GM19463 (cell line): Measurements from ENCODE around the gene OBP2A.
A peak's percentile ranks its signal among the peaks of the same experiment; 100 is the strongest.
"Not testable (repeated sequence)": the region's sequence is repeated elsewhere in the genome, so short reads cannot be mapped to it uniquely, and the experiment has no call there.

ENCODE experiments used
- ATAC-seq: cut with Tn5 transposase; IDR thresholded peaks from one replicate; pipeline ENCODE4 v1.9.1; 2021; ENCODE audit warnings: mild to moderate bottlenecking, moderate library complexity; ENCODE audit not compliant: unreplicated experiment

The OBP2A gene, protein sequence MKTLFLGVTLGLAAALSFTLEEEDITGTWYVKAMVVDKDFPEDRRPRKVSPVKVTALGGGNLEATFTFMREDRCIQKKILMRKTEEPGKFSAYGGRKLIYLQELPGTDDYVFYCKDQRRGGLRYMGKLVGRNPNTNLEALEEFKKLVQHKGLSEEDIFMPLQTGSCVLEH

GRCh38 chr9:135545646-135546176 is at the start of gene OBP2A:
Gene OBP2A, plus strand, starts transcription at chr9:135546126. Its CDS starts 55 bp downstream, at chr9:135546181.
- ATAC-seq, result not testable (repeated sequence)

GRCh38 chr9:135498381-135499126 is 47.4 kb upstream of the OBP2A start:
- no peak for ATAC-seq

DNA sequence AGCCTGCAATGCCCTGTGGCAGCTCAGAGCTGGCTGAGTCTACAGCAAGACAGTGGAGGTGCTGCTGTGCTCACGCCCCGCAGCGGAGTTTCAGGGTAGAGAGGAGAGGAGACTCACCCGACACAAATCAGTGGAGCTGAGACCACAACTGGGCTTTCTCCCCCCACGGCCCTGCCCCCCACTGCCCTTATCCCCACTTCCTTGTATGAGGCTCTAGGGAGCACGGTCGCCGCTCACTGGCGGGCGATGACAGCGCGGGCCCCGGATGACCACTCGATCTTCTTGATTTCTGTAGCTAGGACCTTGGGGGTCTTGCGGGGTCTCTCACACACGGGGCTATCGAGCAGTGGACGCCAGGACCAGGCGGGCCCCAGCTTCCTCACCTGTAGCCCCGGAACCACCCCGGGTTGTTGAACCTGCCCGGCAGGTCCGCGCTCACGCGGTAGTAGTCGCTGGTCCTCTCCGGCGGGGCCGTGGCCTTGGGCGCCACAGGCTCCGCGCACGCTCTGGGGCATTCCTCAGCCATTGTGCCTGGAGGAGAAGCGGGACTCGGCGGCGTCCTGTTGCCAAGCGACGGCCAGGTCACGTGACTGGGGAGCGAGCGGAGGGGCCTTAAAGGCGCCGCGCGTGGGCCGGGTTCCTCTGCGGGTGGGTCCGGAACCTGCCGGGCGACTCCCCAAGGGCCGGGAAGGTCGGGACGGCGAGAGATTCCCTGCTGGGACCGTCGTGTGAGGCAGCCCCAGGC is 46.4 kb upstream of the OBP2A start:
- ATAC-seq, result peak; percentile 45

- ATAC-seq, result peak; percentile 7
Observed at GRCh38 chr9:135500071-135500524, 45.8 kb upstream of the OBP2A start.

GRCh38 chr9:135500525-135501260 is 45.2 kb upstream of the OBP2A start, which contains the start of gene MRPS2:
Gene MRPS2, plus strand, starts transcription at chr9:135500682. Its CDS starts 29 bp downstream, at chr9:135500711.
- peak; percentile 84 for ATAC-seq

GRCh38 chr9:135501261-135502167 is 44.4 kb upstream of the OBP2A start:
- ATAC-seq, result no peak

DNA sequence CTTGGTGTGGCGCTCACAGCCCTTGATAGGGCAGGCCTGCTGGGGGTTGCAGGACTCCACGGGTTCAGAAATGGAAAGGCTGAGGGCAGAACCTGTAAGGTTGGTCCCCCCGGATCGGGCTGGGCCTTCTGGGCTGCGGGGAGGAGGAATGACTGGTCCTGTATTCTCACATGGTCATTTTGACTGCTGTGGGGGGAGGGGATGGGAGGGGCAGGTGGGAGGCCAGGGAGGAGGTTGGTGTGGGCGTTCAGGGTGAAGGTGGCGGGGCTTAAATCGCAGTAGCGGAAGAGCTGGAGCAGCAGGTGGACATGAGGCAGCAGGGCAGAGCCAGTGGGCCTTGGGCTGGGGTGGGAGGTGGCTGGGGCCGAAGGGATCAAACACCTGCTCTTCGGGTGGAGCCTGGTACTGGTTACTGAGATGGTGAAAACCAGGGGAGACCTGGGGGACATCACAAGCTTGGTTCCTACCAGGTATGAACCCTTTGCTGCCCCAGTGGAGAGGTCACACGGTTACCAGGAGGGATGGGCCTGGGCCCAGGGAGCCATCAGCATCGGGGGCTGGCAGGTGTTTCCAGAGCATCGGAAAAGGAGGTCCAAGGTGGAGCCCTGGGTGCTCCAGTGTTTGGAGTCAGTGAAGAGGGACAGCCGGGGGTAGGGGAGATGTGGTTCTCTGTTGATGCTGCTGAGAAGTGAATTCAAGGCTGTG is 43.6 kb upstream of the OBP2A start:
- ATAC-seq, result no peak

- no peak for ATAC-seq
Observed at GRCh38 chr9:135502873-135503321, 43.0 kb upstream of the OBP2A start.

DNA sequence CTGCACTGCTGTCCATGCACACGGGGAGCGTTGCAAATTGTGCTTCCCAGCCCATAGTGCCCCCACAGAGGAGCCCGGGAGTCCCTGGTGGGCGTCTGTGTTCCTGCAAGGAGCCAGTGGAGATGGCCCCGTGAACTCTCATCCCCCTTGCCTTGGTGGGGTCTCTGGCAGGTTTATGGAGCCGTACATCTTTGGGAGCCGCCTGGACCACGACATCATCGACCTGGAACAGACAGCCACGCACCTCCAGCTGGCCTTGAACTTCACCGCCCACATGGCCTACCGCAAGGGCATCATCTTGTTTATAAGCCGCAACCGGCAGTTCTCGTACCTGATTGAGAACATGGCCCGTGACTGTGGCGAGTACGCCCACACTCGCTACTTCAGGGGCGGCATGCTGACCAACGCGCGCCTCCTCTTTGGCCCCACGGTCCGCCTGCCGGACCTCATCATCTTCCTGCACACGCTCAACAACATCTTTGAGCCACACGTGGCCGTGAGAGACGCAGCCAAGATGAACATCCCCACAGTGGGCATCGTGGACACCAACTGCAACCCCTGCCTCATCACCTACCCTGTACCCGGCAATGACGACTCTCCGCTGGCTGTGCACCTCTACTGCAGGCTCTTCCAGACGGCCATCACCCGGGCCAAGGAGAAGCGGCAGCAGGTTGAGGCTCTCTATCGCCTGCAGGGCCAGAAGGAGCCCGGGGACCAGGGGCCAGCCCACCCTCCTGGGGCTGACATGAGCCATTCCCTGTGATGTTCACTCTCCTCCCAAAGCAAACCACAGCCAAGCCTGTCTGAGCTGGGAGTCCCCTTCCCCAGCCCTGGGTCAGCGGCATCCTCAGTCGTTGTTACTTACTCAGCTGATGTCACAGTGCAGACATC is 42.3 kb upstream of the OBP2A start:
- no peak for ATAC-seq

DNA sequence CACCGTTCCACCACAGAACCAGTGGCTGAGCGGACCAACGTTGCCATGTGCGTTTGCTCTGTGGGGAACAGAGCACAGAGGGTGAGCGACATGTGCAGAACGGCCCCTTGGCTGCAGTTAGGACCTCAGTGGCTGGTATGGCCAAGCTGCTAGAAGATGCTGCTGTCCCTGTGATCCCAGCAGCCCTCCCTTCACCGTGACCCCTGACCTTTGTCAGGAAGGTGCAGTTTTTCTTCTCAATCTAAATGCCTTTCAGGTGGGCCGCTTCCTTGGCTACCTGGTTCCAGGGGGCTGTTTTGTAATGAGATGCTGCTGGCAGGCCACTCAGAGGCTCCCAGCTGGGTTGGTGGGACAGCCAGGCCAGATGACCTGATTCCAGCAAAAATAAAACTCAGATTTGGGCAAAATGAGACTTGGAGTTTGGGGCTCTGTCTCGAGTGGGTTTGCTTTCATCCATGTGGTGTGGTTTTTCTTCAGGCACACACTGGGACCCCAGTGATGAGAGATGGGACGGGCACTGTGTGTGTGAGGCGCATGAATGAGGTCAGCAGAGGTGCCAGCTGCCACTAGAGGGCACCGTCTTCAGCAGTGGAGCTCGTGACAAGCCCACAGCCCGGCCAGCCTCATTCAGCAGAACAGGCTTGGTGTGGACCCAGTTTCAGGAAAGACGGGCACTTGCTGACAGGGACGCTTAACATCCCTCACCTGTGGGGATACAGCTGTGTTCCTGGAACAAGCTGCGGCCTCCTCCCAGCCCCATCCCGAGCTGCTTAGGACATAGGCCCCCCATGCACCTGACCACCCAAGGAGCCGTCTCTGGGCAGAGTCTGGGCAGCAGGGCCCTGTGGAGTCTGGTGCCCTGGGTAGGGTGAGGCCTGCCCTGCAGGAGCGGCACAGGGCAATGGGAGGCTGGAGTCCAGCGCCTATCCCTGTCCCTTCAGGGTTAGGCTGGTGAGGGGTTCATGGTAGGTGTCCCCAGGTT is 41.4 kb upstream of the OBP2A start:
- no peak for ATAC-seq

DNA sequence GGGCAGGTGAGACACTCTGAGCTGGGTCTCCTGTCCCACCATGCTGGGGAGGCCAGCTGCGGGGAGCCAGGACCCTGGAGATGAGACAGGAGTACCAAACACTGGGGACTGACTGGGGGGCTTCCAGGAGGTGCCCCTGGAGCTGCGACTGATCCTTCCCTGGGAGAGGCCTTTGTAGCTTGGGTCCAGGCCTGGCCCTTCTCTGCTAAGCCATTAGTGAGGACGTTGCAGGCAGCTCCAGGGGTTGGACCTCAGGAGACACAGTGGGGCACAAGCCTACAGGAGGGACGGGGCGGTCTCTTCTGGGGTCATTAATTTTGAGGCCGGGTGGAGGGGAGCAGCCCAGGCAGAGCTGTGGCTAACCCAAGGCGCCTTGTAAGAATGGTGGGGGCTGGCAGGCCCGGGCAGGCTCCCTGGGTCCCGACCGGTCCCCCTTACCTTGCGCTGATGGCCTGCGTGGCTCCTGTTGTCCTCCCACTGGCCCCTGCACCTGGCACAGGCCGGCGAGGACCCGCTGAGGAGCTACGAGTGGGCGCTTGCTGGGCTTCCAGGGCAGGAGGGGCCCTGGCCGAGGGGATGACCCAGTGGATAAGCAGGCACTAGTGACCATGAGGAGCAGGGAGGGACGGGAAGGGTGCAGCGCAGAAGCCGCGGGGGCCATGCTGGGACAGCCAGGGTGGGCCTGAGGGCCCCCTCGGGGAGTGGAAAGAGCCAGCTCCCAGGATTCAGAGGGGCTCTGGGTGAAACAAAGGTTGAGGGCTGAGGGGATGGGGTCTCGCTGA is 40.3 kb upstream of the OBP2A start:
- no peak for ATAC-seq

DNA sequence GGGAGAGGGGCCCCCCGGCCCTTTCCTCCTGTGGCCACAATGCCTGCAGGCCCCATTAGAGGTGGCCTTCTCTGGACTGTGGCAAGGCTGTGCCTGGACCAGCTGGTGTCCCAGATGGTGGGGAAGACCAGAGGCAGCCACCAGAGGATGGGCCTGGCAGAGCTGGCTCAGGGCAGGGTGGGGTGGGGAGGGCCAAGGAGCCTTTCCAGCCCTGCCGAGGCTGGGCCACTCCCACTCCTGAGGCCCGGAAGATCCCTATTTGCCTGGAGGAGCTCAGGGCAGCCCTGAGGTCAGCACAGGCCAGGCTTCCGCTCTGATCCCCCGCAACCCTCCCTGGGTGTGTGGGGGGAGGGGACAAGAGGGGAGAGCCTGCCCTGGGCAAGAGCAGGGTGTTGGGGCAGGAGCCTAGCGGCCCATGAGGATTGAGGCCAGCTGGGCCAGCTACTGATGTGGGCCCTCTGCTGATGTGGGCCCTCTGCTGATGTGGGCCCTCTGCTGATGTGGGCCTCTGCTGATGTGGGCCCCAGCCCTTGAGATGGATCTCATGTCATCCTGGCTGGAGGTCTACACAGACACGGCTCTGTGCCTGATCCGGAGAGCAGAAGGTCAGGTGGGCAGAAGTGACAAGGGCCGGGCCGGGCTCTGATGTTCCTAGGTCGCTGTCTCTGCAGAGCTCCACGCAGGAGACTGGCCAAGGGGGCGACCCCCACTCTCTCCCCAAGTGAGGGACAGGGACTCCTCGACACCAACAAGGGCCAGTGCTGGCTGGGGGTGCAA is 39.4 kb upstream of the OBP2A start:
- ATAC-seq, result no peak

DNA sequence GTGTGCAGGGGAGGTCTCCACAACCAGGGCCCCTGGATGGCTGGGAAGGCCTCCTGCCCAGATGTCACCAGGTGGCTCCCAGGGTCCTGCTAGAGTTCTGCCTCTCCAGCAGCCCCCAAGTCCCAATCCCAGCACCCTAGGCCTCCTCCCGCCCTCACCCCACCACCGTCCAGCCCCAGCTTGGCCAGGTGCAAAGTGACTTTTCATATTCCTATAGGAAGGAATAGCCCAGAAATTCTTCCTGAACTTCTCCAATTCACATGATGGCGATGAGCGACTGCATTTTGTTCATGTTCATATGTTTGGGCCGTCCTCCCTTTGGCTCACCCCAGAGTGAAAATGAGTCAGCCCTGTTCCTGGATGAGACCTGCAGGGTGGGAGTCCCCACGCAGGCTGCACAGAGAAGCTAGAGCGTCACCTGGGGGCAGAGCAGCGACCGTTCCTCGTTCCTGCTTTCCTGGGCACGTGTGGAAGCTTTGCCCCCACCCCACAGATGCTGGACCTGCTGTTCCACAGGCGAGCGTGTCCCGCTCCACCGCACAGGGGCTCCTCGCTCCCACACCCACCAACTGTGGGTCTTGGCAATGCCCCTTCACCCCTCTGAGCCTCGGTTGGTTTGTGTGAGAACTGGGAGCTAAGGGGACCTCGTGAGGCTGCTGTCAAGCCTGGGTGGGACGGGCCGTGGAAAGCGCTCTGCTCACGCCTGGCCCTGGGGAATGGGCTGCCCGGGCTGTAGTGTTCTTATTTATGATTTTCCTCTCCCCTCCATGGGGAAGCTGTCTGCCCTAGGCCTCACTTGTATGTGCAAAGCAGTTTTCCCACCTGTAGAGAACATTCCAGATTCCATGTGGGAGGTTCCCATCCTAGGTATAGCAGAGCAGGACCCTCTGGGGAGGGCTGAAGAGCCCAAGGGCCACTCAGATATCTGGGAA is 38.6 kb upstream of the OBP2A start:
- ATAC-seq, result no peak

GRCh38 chr9:135508211-135508820 is 37.6 kb upstream of the OBP2A start:
- no peak for ATAC-seq
